GM06990 (cell line): ENCODE data around the gene PLCL1.

Experiments used
- DNase-seq: peaks from one replicate; pipeline ENCODE4 v3.0.0-alpha.2; 2011; ENCODE audit not compliant: insufficient read length; ENCODE audit errors: extremely low read depth
- H3K27me3 ChIP-seq: replicated peaks from 2 replicates; pipeline ENCODE4 v1.6.0; 2011; ENCODE audit warnings: low read length; ENCODE audit not compliant: control insufficient read depth, insufficient read depth
- H3K36me3 ChIP-seq: 2 replicates; pipeline ENCODE4 v1.5.1; 2011; ENCODE audit warnings: low read length; ENCODE audit not compliant: control insufficient read depth, insufficient read depth
- H3K4me3 ChIP-seq: replicated peaks from 2 replicates; pipeline ENCODE4 v1.5.1; 2011; ENCODE audit warnings: low read depth, mild to moderate bottlenecking, control low read depth, low read length
- CTCF ChIP-seq: IDR thresholded peaks from 2 replicates; pipeline ENCODE4 v1.5.1; 2011; ENCODE audit warnings: low read length, control low read depth, mild to moderate bottlenecking, inconsistent platforms; ENCODE audit not compliant: insufficient read depth, poor library complexity, severe bottlenecking

Gene PLCL1

GRCh38 chr2:197929008-197929885 is 124.9 kb downstream of the PLCL1 start:
- no peaks in the 10 kb centered on the region for H3K27me3 ChIP-seq
- no peak for DNase-seq
- H3K36me3 ChIP-seq: no peaks in the 10 kb centered on the region
- H3K4me3 ChIP-seq: no peak overlapping the region
- TF ChIP-seq CTCF: no peak

GRCh38 chr2:197929886-197930227 is 125.5 kb downstream of the PLCL1 start:
- H3K27me3 ChIP-seq: no peaks in the 10 kb centered on the region
- DNase-seq: no peak
- TF ChIP-seq CTCF: no peak
- H3K36me3 ChIP-seq: no peaks in the 10 kb centered on the region
- H3K4me3 ChIP-seq: no peak overlapping the region

- no peak for DNase-seq
- Histone ChIP-seq H3K27me3 (no peaks in the 10 kb centered on the region), H3K36me3 (no peaks in the 10 kb centered on the region), H3K4me3 (no peak overlapping the region)
- TF ChIP-seq CTCF: no peak
Measured at GRCh38 chr2:197930570-197931278, 126.3 kb downstream of the PLCL1 start.

- no peaks in the 10 kb centered on the region for H3K36me3 ChIP-seq
- H3K4me3 ChIP-seq: no peak overlapping the region
- no peak for TF ChIP-seq CTCF
- DNase-seq: peak; percentile 5
- no peaks in the 10 kb centered on the region for H3K27me3 ChIP-seq
Measured at GRCh38 chr2:197931661-197932312, 127.4 kb downstream of the PLCL1 start.

- Histone ChIP-seq H3K4me3 (no peak overlapping the region), H3K27me3 (no peaks in the 10 kb centered on the region), H3K36me3 (no peaks in the 10 kb centered on the region)
- TF ChIP-seq CTCF: no peak
- DNase-seq: no peak
Measured at GRCh38 chr2:197932374-197932773, 128.0 kb downstream of the PLCL1 start.
